ENCODE data around the gene ACRBP.
A peak's percentile ranks its signal among the peaks of the same experiment; 100 is the strongest.
"Not testable (repeated sequence)": the region's sequence is repeated elsewhere in the genome, so short reads cannot be mapped to it uniquely, and the experiment has no call there.

Gene ACRBP

DNA sequence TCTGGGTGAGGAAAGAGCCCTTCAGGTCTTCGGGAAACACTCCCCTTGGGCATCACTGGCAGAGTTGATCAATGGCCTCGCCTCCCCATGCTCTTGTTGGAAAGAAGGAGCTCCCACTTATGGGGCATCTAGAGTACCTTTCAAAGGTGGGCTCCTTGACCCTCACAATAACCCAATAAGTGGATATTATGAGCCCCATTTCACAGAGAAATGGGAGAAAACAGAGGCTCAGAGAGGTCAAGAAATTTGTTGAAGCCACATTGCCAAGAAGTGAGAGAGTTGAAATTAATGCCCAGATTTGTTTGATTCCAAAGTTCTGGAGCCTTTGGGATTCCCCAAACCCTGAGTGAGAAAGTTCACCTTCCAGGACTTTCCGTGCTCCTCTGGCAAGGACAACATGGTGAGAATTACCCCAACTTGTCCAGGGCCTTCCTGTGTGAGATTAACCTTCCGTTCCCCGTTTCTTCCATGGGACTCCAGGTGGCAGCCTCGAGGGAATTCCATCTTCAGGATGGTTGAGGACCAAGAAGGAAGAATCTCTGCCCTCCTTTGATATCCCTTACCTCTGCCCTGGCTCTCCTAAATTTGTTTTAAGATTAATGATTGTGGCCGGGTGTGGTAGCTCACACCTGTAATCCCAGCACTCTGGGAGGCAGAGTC lies 32.6 kb downstream of the ACRBP start:
- no peak for DNase-seq (ENCODE audit: low spot score)

GRCh38 chr12:6613776-6614512 lies 33.3 kb downstream of the ACRBP start:
- no peak for DNase-seq (ENCODE audit: low spot score)

DNA sequence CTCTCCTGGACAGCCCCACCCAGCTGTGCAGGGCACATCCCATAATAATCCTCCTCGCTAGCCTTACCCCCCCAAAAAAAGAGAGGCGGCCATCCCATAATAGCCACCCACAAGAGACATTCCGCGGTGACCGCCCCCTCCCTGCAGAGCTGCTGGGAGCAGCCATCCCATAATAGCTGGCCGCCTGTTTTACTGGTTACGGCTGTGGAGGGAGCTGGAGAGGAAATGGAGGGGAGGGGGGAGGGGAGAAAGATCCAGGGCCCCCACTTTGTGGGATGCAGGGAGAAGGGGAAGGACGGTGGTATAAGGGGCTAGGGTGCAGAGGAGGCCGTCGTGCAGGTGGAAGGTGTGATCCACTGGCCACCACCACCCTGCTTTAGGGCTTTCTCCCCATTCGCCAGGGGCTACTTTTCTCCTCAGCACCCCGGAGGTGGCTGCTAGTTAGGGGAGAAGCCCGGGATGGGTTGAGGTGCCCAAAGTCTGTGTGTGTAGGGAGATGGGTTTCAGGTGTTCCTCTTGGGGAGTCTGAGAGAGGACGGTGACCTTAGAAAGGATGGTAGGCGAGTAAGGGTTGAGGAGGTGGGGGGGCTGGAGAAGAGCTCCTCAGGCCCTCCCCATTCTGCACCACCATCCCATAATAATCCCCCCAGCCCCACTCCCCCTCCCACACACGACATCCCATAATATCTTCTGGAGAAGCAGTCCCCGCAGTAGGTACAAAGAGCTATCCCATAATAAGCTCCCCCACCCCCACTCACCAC lies 34.0 kb downstream of the ACRBP start:
- DNase-seq (ENCODE audit: low spot score) = no peak

GRCh38 chr12:6612652-6613014 lies 34.6 kb downstream of the ACRBP start:
- DNase-seq (ENCODE audit: low spot score) = no peak

- no peak for DNase-seq (ENCODE audit: low spot score)
Measured at GRCh38 chr12:6612247-6612646, 35.0 kb downstream of the ACRBP start.

DNA sequence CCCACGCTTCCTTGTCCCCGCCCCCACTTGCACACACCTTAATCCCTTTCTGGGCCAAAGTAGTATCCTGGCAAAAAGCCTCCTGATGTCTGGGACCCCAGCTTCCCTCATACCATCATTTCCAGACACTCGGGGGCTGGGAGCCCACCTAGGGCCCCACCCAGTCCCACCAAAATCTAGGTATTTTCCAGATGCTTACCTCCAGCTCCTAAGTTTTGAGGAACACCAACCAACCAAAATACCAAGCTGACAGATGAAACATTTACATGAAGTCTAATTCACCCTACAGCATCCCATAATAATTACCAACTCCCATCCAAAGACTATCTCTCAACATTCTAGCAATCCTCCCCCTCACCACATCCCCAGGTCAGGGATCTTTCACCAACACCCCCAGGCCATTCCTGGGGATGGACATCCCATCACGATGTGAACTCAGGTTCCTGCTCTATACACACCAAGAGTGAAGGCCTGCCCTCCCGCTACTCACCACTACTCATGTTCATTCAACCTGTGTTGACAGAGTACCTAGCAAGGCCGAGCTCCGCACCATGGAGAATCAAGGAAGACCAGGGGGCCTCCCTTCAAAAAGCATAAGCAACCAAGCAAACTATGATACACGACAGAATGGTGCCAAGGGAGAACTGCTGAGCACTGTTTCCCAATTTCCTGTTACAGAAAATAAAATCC lies 38.5 kb downstream of the ACRBP start:
- DNase-seq (ENCODE audit: low spot score) = no peak

GRCh38 chr12:6607751-6608591 lies 39.3 kb downstream of the ACRBP start:
- DNase-seq (ENCODE audit: low spot score) = peak; percentile 80

GRCh38 chr12:6606331-6607131 lies 40.7 kb downstream of the ACRBP start:
- no peak for DNase-seq (ENCODE audit: low spot score)

DNA sequence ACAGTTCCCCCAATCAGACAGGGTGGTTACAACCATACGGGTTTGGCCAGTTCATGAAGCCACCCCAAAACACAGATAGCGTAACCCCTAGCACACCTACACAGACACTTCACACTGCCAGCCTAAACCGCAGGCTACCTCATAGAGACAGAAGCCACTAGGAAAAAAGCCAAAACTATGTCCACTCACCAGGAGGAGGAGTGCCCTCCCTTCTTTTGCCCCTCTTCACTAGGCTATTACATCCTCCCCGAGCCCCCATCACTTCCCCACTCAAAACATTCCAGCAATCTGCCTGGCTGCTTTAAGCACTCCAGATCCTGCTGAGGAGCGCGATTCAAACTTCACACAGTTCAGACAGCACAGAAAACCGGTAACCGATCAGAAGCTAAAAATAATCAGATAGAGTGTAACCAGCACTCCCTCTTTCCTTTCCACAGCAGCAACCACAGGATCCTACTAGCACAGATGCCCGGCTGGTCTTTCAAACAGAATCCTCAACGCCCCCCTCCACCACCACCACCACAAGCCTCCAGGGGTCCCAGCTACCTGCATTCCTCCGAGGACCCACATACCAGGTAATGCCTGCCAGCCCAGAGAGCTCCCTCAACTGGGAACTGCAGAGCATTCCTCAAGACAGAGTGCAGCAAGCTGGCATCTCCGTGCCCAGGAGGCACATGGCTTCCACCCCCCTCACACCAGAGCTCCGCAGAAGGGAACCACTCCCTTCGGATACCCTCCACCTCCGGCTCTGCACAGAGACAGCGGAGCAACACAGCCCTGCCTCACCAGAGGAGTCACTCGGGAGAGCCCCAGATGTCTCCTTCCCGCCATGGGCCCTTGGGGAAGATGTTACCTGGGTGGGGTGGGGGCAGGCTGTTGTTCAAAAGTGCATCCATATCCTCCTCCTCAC lies 41.6 kb downstream of the ACRBP start:
- no peak for DNase-seq (ENCODE audit: low spot score)

DNA sequence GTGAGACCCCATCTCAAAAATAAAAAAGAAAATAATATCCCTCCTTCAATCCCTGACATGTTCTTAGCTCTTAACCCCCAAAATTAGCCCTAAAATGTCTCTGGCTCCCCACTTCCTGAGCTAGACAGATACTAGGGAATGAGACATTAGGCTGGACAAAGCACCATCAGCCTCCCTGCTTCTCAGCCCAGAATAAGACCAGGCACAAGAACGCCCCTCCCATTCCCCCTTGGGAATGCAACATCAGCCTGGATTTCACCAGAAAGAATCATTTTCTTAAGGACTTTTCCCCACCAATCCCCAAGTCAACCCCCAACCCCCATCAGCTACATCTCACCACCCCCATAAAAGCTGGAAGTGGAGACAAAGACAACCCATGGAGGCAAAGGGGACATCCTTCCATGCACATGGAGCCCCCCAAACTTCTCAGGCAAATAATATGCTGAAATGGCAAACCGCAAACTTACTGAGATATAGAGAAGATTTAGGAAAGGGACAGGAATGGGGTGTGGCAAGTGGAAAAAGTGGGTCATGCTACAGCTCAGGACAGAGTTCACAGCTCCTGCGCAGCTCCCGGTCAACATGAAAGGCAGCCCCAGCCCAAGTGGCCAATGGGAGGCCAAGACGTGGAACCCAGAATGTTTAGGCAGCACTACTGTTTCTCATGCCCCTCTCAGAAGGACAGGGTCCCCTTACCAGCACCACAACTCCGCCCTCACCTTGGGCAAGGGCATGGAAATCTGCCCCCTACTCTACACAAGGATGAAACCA lies 42.8 kb downstream of the ACRBP start:
- DNase-seq (ENCODE audit: low spot score) = no peak

DNA sequence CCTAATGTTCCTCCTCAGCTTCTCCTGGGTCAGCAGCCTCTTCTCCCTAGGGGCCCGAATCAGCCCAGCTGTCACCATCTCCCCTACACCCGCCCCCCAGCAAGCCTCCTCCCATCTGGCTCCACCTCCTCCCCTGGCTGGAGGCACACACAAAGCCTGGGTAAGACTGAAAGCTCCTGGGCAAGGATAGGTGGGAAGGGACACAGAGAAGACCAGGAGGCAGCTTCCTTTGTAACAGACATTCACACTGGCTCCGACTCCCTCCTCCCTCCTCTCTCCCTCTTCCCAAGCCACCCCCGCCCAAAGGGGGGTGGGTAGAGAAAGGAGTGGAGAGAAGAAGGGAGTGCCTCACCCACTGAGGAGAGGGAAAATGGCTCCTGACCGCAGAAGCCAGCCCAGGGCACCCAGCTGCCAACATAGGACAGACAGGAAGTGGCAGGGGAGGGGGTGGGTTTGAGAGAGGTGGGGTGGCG lies 44.1 kb downstream of the ACRBP start:
- DNase-seq (ENCODE audit: low spot score) = no peak

DNA sequence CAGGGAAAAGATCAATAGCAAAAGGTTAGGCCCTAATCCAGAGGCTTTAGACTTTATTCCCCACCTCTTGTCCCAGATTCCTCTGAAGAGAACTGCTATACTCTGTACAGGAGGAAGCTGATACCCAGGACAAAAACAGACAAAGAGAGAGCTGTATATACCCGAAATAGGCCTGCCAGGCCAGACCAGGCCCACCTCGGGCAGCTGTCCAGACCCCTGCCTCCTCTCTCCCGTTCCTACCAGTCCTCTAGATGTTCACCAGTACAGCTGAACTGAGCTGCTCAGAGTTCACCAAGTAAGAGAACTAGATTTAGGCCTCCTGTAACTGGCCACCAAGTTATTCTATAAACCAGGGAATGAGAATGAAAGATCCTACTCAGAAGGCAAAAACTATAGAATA lies 44.7 kb downstream of the ACRBP start:
- DNase-seq (ENCODE audit: low spot score) = no peak

- not testable (repeated sequence) for DNase-seq (ENCODE audit: low spot score)
Measured at GRCh38 chr12:6595673-6596072, 51.6 kb downstream of the ACRBP start.

DNA sequence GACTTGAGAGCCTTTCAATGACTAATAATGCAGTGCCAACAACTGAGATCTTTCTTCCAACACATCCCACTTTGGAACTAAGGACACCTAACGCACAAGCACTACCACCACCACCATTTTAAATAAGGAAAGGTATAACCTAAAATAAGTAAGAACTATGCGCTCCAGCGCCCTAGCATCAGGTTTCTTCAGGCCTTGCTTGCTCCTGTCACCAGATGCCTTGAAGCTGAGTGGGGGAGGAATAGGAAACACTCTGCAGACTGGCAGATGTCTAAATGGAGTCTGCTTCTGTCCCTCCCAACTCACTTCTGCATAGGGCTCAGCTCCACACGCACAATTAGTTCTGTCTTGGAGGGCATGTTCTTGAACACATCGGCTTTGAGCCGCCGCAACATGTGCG lies 55.1 kb downstream of the ACRBP start:
- DNase-seq (ENCODE audit: low spot score) = no peak
